ENCODE results near the gene OR2A2.
A peak's percentile ranks its signal among the peaks of the same experiment; 100 is the strongest.
"Not testable (repeated sequence)": the region's sequence is repeated elsewhere in the genome, so short reads cannot be mapped to it uniquely, and the experiment has no call there.

The OR2A2 gene

GRCh38 chr7:144109283-144109682, at the start of gene OR2A2:
OR2A2 (plus strand) TSS chr7:144109583; CDS start chr7:144109583, 0 bp downstream.
- no peak for DNase-seq

- no peak for DNase-seq
These were observed 45.7 kb upstream of the OR2A2 start for GRCh38 chr7:144063710-144064109.

GRCh38 chr7:144069511-144069910, 39.9 kb upstream of the OR2A2 start, which contains the start of gene OR2A25:
OR2A25 (plus strand) TSS chr7:144069811; CDS start chr7:144074220, 4,409 bp downstream.
- no peak for DNase-seq

GRCh38 chr7:144069953-144070352, 39.4 kb upstream of the OR2A2 start:
- DNase-seq: no peak

GRCh38 chr7:144074374-144074773, 35.0 kb upstream of the OR2A2 start:
- no peak for DNase-seq

- DNase-seq: no peak
These were observed 23.4 kb upstream of the OR2A2 start, which contains the start of gene OR2A12 for GRCh38 chr7:144085978-144086377. OR2A12 (plus strand) TSS chr7:144086278; CDS start chr7:144095108, 8,830 bp downstream.

GRCh38 chr7:144086730-144087129, 22.7 kb upstream of the OR2A2 start:
- DNase-seq: no peak

GRCh38 chr7:144087230-144087629, 22.2 kb upstream of the OR2A2 start:
- no peak for DNase-seq

GRCh38 chr7:144090667-144091066, 18.7 kb upstream of the OR2A2 start:
- no peak for DNase-seq

GRCh38 chr7:144098776-144099175, 10.6 kb upstream of the OR2A2 start:
- DNase-seq: no peak

GRCh38 chr7:144100607-144101006, 8.8 kb upstream of the OR2A2 start:
- DNase-seq: no peak

- DNase-seq: no peak
These were observed 7.3 kb upstream of the OR2A2 start for GRCh38 chr7:144102041-144102440.

GRCh38 chr7:144105211-144105610, 4.2 kb upstream of the OR2A2 start:
- DNase-seq: no peak

GRCh38 chr7:144110272-144110671, 889 bp downstream of the OR2A2 start:
- no peak for DNase-seq

- DNase-seq: no peak
These were observed 4.3 kb downstream of the OR2A2 start for GRCh38 chr7:144113651-144114050.

GRCh38 chr7:144118341-144118740, 9.0 kb downstream of the OR2A2 start:
- DNase-seq: no peak

- no peak for DNase-seq
These were observed 13.5 kb downstream of the OR2A2 start, which contains the start of gene OR2A14 for GRCh38 chr7:144122876-144123275. OR2A14 (plus strand) TSS chr7:144123176; CDS start chr7:144129113, 5,937 bp downstream.

- peak; percentile 52 for DNase-seq
These were observed 18.4 kb downstream of the OR2A2 start for GRCh38 chr7:144127714-144128334.

- DNase-seq: not testable (repeated sequence)
These were observed 20.2 kb downstream of the OR2A2 start for GRCh38 chr7:144129601-144130000.

GRCh38 chr7:144130730-144131129, 21.3 kb downstream of the OR2A2 start:
- no peak for DNase-seq

GRCh38 chr7:144132262-144132661, 22.9 kb downstream of the OR2A2 start:
- no peak for DNase-seq

GRCh38 chr7:144133307-144133706, 23.9 kb downstream of the OR2A2 start:
- no peak for DNase-seq

GRCh38 chr7:144134116-144134515, 24.7 kb downstream of the OR2A2 start:
- no peak for DNase-seq

- no peak for DNase-seq
These were observed 28.1 kb downstream of the OR2A2 start for GRCh38 chr7:144137501-144137900.

- DNase-seq: no peak
These were observed 32.8 kb downstream of the OR2A2 start for GRCh38 chr7:144142187-144142586.

All from NCI-H748 treated with DMSO at 0.1 percent for 48 hours (cell line).